ENCODE data around the gene ENKUR. TPM values are rescaled to one million over a fixed set of nuclear protein-coding genes. Genes with fewer than 3 reads are reported as not detected.
A peak's percentile ranks its signal among the peaks of the same experiment; 100 is the strongest.
"Not testable (repeated sequence)": the region's sequence is repeated elsewhere in the genome, so short reads cannot be mapped to it uniquely, and the experiment has no call there.

Gene ENKUR
- total and polyA plus RNA-seq, 9 donors, result 0.04 to 0.51 (median 0.35) TPM

DNA sequence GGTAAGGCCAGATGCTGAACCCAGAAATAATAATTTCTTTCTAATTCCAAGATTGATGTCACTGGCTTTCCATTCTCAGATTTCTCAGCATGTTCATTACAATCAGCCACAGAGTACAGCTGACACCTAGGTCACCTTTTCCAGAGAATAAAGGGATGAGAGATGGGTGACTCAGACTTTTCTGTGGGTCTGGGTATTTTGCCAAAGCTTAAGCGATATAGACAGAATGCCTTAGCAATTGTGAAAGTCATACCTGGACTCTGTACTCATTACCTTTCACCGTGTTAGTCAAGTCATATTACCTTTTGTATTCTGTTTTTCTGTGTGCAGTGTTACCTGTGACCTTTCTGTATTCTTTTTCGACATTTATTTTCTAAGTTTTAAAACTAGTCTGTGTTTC lies 53.0 kb downstream of the ENKUR start:
- Histone ChIP-seq H3K9me3 (replicated peaks; ENCODE audit: control insufficient read depth, low read depth, low read length) (no peaks in the 10 kb centered on the region), H3K4me3 (ENCODE audit: low read length) (no peak overlapping the region), H3K27ac (ENCODE audit: low read length) (peak overlapping the region; percentile 29), H3K4me1 (ENCODE audit: control insufficient read depth, insufficient read depth, low read length) (peaks cover 9% of the 10 kb centered on the region), H3K36me3 (ENCODE audit: control insufficient read depth, insufficient read depth, low read length) (no peaks in the 10 kb centered on the region), H3K27me3 (ENCODE audit: control insufficient read depth, insufficient read depth, low read length) (no peaks in the 10 kb centered on the region)
- DNase-seq, result no peak
- WGBS (ENCODE audit: insufficient coverage), result no CpG with 5 or more reads among the region's 3 CpGs

DNA sequence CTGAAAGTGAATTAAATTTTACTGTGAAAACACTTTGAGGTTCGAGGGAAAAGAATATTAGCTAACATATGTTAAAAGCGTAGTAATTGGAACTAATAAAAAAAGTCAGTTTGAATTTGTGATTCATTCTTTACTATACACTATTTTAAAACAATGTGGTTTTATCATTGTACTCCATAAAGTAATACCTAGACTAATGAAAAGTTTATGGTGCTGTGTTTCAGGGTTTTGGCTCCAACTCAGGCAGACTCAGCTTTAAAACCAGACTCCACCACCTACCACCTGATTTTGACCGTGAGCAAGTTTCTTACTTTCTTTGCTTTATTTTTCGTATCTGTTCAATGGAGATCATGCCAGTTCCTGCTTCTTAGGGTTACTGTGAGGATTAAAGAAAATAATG lies 54.4 kb downstream of the ENKUR start:
- no CpG with 5 or more reads among the region's 4 CpGs for WGBS (ENCODE audit: insufficient coverage)
- Histone ChIP-seq H3K9me3 (replicated peaks; ENCODE audit: control insufficient read depth, low read depth, low read length) (no peaks in the 10 kb centered on the region), H3K4me1 (ENCODE audit: control insufficient read depth, insufficient read depth, low read length) (peaks cover 9% of the 10 kb centered on the region), H3K4me3 (ENCODE audit: low read length) (no peak overlapping the region), H3K36me3 (ENCODE audit: control insufficient read depth, insufficient read depth, low read length) (no peaks in the 10 kb centered on the region), H3K27ac (ENCODE audit: low read length) (no peak overlapping the region), H3K27me3 (ENCODE audit: control insufficient read depth, insufficient read depth, low read length) (no peaks in the 10 kb centered on the region)
- DNase-seq, result no peak

DNA sequence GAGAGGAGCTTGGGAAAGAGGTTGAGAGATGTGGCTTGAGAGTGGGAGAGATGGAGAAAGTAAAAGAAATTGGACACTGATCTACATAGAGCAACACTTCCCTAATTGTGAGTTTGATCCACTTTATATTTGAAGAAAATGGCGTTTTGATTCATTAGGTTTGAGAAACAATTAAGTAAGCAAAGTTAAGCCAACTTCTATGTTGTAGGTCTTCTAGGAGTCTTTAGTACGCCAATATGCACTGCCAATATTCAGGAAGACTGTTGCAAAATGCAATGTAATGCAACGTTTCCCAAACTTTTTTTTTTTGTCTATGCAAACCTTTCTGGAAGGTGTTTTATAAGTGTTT lies 56.6 kb downstream of the ENKUR start:
- H3K9me3 ChIP-seq (replicated peaks; ENCODE audit: control insufficient read depth, low read depth, low read length), result no peaks in the 10 kb centered on the region
- peak overlapping the region; percentile 87 for H3K27ac ChIP-seq (ENCODE audit: low read length)
- no peak for DNase-seq
- no peaks in the 10 kb centered on the region for H3K27me3 ChIP-seq (ENCODE audit: control insufficient read depth, insufficient read depth, low read length)
- WGBS (ENCODE audit: insufficient coverage), result no CpG with 5 or more reads among the region's 3 CpGs
- H3K36me3 ChIP-seq (ENCODE audit: control insufficient read depth, insufficient read depth, low read length), result no peaks in the 10 kb centered on the region
- no peak overlapping the region for H3K4me3 ChIP-seq (ENCODE audit: low read length)
- peaks cover 9% of the 10 kb centered on the region for H3K4me1 ChIP-seq (ENCODE audit: control insufficient read depth, insufficient read depth, low read length)

DNA sequence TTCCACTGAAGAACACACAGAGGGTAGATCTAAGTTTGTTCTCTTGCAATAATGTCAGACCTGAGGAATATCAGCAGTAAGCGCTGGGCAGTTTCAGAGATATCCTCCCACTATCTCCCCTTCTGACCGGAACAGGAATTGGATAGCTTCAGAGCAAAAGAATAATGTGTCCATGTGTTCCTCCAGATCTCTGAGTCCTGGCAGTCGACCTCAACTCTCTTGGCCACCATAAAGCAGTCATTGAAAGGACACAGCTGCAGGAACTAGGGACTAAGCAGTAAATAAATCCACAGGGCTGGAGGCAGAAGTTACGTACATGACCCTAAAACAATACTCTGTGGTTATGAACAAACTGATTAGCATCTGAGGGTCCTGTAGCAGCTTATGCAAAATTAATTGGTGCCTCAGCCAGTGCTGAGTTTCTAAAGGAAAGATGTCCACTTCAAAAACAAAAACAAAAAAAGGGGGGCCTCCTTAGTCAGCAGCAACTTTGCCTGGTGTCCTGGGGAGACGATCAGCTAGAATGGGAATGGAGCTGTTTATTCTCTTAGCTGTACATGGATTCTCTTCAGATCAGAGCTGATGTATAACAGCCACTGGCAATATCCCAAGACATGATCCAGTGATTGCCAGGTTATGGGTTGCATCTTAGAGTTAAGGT lies 57.1 kb downstream of the ENKUR start:
- Histone ChIP-seq H3K27ac (ENCODE audit: low read length) (peak overlapping the region; percentile 87), H3K27me3 (ENCODE audit: control insufficient read depth, insufficient read depth, low read length) (no peaks in the 10 kb centered on the region), H3K36me3 (ENCODE audit: control insufficient read depth, insufficient read depth, low read length) (no peaks in the 10 kb centered on the region), H3K9me3 (replicated peaks; ENCODE audit: control insufficient read depth, low read depth, low read length) (no peaks in the 10 kb centered on the region), H3K4me3 (ENCODE audit: low read length) (no peak overlapping the region), H3K4me1 (ENCODE audit: control insufficient read depth, insufficient read depth, low read length) (peaks cover 11% of the 10 kb centered on the region)
- DNase-seq, result peak; percentile 98
- WGBS (ENCODE audit: insufficient coverage), result 10% methylated on average over 2 of the region's 5 CpGs

DNA sequence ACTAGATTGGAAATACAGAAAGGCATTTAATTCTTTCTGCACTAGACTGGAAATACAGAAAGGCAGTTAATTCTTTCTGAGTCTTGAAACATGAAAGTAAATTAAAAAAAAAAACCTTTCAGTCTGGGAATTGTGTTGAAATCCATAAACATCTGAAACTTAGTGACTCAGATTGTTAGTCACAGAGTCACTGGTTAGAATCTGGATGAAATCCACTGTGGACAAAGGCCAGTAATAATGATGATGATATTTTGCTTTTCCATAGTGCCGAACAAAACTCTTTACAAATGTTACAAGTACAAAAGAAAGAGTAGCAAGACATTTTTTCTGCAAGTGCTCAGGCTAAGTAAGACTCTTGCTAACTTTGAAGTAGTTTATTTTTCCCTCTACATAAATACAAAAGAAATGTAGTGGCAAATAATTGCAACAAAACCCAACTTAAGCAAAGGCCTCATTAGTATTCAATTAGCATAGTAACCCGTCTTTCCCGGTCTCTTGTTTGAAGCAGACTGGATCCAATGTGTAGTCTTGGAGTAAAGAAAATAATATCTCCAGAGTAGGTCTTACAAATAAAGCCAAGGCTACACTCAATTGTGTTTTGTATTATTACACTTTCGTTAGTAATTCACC lies 57.8 kb downstream of the ENKUR start:
- peaks cover 17% of the 10 kb centered on the region for H3K4me1 ChIP-seq (ENCODE audit: control insufficient read depth, insufficient read depth, low read length)
- H3K27ac ChIP-seq (ENCODE audit: low read length), result peak overlapping the region; percentile 87
- no peaks in the 10 kb centered on the region for H3K9me3 ChIP-seq (replicated peaks; ENCODE audit: control insufficient read depth, low read depth, low read length)
- H3K36me3 ChIP-seq (ENCODE audit: control insufficient read depth, insufficient read depth, low read length), result no peaks in the 10 kb centered on the region
- no peaks in the 10 kb centered on the region for H3K27me3 ChIP-seq (ENCODE audit: control insufficient read depth, insufficient read depth, low read length)
- WGBS (ENCODE audit: insufficient coverage), result no CpG with 5 or more reads among the region's 4 CpGs
- peak; percentile 97 for DNase-seq
- H3K4me3 ChIP-seq (ENCODE audit: low read length), result no peak overlapping the region

DNA sequence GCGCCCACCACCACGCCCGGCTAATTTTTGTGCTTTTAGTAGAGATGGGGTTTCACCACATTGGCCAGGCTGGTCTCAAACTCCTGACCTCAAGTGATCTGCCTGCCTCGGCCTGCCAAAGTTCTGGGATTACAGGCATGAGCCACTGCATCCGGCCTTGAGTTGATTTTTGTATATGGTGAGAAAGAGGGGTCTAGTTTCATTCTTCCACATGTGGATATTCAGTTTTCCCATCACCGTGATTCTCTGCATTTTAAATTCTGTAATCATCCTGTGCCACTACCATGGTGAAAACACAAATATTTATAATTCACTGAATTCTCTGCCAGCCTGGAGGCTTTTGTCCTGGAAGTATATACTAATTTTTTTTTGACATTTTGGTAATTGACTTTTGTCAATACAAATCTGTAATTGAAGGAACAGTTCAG lies 58.3 kb downstream of the ENKUR start:
- H3K9me3 ChIP-seq (replicated peaks; ENCODE audit: control insufficient read depth, low read depth, low read length); H3K36me3 ChIP-seq (ENCODE audit: control insufficient read depth, insufficient read depth, low read length); H3K4me3 ChIP-seq (ENCODE audit: low read length); H3K27me3 ChIP-seq (ENCODE audit: control insufficient read depth, insufficient read depth, low read length): not testable (repeated sequence)
- peak; percentile 72 for DNase-seq
- Histone ChIP-seq H3K27ac (ENCODE audit: low read length) (peak overlapping the region; percentile 87), H3K4me1 (ENCODE audit: control insufficient read depth, insufficient read depth, low read length) (peaks cover 21% of the 10 kb centered on the region)
- no CpG with 5 or more reads among the region's 6 CpGs for WGBS (ENCODE audit: insufficient coverage)

DNA sequence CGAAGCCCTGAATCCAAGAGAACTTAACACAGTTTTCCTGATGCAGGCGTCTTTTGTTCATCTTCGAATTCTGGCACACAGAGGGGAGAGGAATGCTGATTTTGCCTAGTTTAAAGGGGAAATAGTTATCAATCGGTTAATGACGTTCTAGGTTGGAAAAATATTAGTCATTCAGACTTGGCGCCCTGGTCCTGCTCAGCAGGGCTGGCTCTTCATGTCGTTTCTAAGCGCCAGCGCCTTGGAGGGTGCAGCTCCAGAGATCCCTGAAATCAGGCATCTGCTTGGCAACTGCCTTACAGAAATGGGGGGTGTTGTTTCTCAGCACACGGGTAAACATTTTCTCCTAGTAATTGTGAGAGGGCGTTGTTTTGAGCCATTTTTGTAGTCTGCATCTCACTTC lies 62.3 kb downstream of the ENKUR start:
- peaks cover 29% of the 10 kb centered on the region for H3K4me1 ChIP-seq (ENCODE audit: control insufficient read depth, insufficient read depth, low read length)
- DNase-seq, result no peak
- WGBS (ENCODE audit: insufficient coverage), result 47% methylated on average over 4 of the region's 11 CpGs
- no peaks in the 10 kb centered on the region for H3K9me3 ChIP-seq (replicated peaks; ENCODE audit: control insufficient read depth, low read depth, low read length)
- H3K36me3 ChIP-seq (ENCODE audit: control insufficient read depth, insufficient read depth, low read length), result no peaks in the 10 kb centered on the region
- H3K27ac ChIP-seq (ENCODE audit: low read length), result peak overlapping the region; percentile 81
- H3K27me3 ChIP-seq (ENCODE audit: control insufficient read depth, insufficient read depth, low read length), result no peaks in the 10 kb centered on the region
- no peak overlapping the region for H3K4me3 ChIP-seq (ENCODE audit: low read length)

DNA sequence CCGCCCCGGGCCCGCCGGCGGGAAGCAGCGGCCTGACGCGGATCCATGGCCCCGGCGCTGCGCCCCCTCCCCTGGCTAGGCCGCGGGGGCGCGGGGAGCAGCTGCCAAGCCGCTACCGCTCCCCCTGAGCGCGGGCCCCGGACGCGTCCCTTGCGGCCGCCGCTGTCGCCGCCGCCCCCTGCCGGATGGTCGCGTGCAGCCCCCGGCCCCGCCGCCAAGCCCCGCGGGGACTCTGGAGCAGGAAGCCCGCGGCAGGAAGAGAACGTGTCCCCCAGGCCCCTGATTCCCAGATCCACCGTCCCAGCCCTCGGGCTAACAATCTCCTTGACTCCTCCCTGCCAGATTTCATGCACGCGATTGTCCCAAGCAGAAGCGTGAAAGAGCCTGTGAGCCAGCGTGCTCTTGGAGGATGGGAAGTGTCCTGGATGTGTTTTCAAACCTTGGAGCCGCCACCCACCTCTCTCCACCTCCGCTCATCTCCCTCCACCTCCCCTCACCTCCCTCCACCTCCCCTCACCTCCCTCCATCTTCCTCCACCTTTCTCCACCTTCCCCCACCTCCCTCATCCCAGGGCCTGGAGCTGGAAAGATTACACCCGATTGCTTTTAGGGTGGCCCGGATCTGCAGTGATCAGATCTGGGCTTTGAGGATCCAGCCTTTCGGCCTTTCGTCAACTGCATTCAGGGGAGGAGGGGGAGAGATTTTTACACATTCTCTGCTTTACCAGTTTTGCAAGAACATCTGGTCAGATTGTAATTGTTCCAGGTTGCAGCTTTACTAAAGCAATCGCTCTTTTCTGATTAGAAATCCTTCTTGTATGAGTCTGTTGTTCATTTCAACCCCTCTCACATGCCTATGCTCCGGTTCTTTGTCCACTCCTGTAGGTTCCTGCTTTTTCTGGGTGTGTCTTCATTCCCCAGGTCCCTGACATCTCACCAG lies 63.0 kb downstream of the ENKUR start:
- H3K27me3 ChIP-seq (ENCODE audit: control insufficient read depth, insufficient read depth, low read length), result no peaks in the 10 kb centered on the region
- 1% methylated on average over 38 of the region's 53 CpGs for WGBS (ENCODE audit: insufficient coverage)
- peak overlapping the region; percentile 69 for H3K4me3 ChIP-seq (ENCODE audit: low read length)
- DNase-seq, result peak; percentile 90
- no peaks in the 10 kb centered on the region for H3K9me3 ChIP-seq (replicated peaks; ENCODE audit: control insufficient read depth, low read depth, low read length)
- peak overlapping the region; percentile 95 for H3K27ac ChIP-seq (ENCODE audit: low read length)
- peaks cover 28% of the 10 kb centered on the region for H3K4me1 ChIP-seq (ENCODE audit: control insufficient read depth, insufficient read depth, low read length)
- no peaks in the 10 kb centered on the region for H3K36me3 ChIP-seq (ENCODE audit: control insufficient read depth, insufficient read depth, low read length)

DNA sequence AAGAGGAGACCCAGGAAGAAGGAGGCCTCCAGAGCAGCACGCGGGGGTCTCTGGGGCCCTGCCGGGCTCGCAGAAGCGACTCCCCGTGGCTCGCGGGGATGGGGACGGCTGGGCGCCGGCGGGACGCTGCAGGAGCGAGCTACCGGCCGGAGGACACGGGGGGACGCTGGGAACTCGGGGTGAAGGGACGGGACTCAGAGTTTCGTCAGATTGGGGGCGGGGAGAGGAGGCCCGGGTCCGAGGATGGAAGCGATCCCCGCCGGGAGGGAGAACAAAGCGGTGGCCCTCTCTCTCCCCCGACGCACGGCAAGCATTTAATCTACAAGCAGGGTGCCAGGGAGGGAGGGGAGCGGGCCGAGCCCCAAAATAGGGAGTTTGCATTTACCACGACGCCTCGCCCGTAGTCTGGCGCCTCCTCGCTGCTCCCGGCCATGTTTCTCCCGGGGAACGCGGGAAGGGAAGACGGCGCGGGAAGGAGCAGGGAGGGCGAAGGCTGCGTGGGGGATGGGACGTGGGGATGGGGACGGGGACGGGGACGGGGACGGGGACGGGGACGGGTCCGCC lies 63.7 kb downstream of the ENKUR start, which contains the start of gene PRTFDC1:
Gene PRTFDC1 (minus strand): TSS at position 464 of the 564 bp plus-strand sequence. CDS start 31 bp downstream, at position 433.
- Histone ChIP-seq H3K9me3 (replicated peaks; ENCODE audit: control insufficient read depth, low read depth, low read length) (no peaks in the 10 kb centered on the region), H3K4me1 (ENCODE audit: control insufficient read depth, insufficient read depth, low read length) (peaks cover 32% of the 10 kb centered on the region), H3K36me3 (ENCODE audit: control insufficient read depth, insufficient read depth, low read length) (no peaks in the 10 kb centered on the region), H3K27ac (ENCODE audit: low read length) (peak within 1 kb of the TSS; percentile 95), H3K27me3 (ENCODE audit: control insufficient read depth, insufficient read depth, low read length) (no peaks in the 10 kb centered on the region), H3K4me3 (ENCODE audit: low read length) (peak within 1 kb of the TSS; percentile 69)
- 1% methylated on average over 49 of the region's 56 CpGs for WGBS (ENCODE audit: insufficient coverage)
- peak; percentile 85 for DNase-seq
